Keratinocyte (primary cell): ENCODE measurements around the gene PRR14.

ENCODE experiments used
- EZH2 ChIP-seq: IDR thresholded peaks from one replicate; pipeline ENCODE4 v1.6.1; 2012; ENCODE audit warnings: inconsistent platforms, mild to moderate bottlenecking, low read length, moderate library complexity
- TF ChIP-seq, protein P1 (sequence below), 3 experiments: IDR thresholded peaks in 1 of 3; conservative IDR thresholded peaks in 1 of 3; optimal IDR thresholded peaks in 1 of 3; 2 replicates in 2 of 3; 3 replicates in 1 of 3; pipeline versions ENCODE3 to v1.5.1; 2011; ENCODE audit warnings: low read length in 3 of 3, mild to moderate bottlenecking in 3 of 3, moderate library complexity in 2 of 3, control low read depth in 1 of 3, inconsistent platforms in 1 of 3; ENCODE audit not compliant: insufficient read depth in 2 of 3; ENCODE audit errors: extremely low read depth in 1 of 3

DNA sequence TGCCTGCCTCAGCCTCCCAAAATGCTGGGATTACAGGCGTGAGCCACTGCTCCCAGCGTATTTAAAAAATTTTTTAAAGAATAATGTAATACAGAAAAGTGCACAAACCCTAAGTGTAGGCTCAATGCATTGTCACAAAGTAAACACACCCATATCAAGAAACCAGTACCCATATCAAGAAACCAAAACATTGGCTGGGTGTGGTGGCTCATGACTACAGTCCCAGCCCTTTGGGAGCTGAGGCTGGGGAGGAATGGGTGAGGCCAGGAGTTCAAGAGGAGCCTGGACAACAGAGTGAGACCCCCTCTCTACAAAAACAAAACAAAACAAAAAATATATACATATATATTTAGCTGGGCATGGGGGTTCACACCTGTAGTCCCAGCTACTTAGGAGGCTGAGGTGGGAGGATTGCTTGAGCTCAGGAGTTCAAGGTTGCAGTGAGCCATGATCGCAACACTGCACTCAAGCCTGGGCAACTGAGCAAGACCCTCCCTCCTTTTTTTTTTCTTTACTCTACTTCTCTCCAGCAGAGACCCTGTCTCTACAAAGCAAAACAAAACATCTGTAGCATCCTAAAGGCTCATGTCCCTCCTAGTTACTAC is 9.3 kb upstream of the PRR14 start:
- no peak for TF ChIP-seq EZH2
- TF ChIP-seq, protein P1, sequence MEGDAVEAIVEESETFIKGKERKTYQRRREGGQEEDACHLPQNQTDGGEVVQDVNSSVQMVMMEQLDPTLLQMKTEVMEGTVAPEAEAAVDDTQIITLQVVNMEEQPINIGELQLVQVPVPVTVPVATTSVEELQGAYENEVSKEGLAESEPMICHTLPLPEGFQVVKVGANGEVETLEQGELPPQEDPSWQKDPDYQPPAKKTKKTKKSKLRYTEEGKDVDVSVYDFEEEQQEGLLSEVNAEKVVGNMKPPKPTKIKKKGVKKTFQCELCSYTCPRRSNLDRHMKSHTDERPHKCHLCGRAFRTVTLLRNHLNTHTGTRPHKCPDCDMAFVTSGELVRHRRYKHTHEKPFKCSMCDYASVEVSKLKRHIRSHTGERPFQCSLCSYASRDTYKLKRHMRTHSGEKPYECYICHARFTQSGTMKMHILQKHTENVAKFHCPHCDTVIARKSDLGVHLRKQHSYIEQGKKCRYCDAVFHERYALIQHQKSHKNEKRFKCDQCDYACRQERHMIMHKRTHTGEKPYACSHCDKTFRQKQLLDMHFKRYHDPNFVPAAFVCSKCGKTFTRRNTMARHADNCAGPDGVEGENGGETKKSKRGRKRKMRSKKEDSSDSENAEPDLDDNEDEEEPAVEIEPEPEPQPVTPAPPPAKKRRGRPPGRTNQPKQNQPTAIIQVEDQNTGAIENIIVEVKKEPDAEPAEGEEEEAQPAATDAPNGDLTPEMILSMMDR (optimal IDR thresholded peaks at IDR 0.05 in 1 of 3, IDR thresholded peaks at IDR 0.05 in 1 of 3, conservative IDR thresholded peaks at IDR 0.05 in 1 of 3; ENCODE audit: extremely low read depth in 1 of 3, insufficient read depth in 2 of 3, low read length in 3 of 3), result no peak
